Stimulated activated CD8-positive, alpha-beta memory T cell treated with anti-CD3 and anti-CD28 coated beads, Interleukin-2, amount 100 ng/mL, for 48 hours (primary cell): Measurements from ENCODE around the gene SNX9.
"Not testable (repeated sequence)": the region's sequence is repeated elsewhere in the genome, so short reads cannot be mapped to it uniquely, and the experiment has no call there.

ENCODE experiments used
- DNase-seq, 2 donors: peaks; one replicate each; pipeline ENCODE4 v3.0.0-alpha.2; 2020; ENCODE audit warnings: low read depth in 2 of 2

The SNX9 gene

GRCh38 chr6:157831424-157832249, 8.6 kb downstream of the SNX9 start:
- no peak for DNase-seq

- no peak for DNase-seq
These were observed 9.4 kb downstream of the SNX9 start for GRCh38 chr6:157832250-157832967.

- DNase-seq = no peak
These were observed 11.5 kb downstream of the SNX9 start for GRCh38 chr6:157834549-157834948.

GRCh38 chr6:157838718-157839430, 15.8 kb downstream of the SNX9 start:
- DNase-seq = no peak

- no peak for DNase-seq
These were observed 16.6 kb downstream of the SNX9 start for GRCh38 chr6:157839606-157840005.

- DNase-seq = no peak
These were observed 17.2 kb downstream of the SNX9 start for GRCh38 chr6:157840261-157840660.

- DNase-seq = no peak
These were observed 17.7 kb downstream of the SNX9 start for GRCh38 chr6:157840776-157841175.

GRCh38 chr6:157841211-157841840, 18.3 kb downstream of the SNX9 start:
- no peak for DNase-seq

- no peak for DNase-seq
These were observed 19.2 kb downstream of the SNX9 start for GRCh38 chr6:157842212-157842611.

GRCh38 chr6:157844196-157844595, 21.1 kb downstream of the SNX9 start:
- DNase-seq = not testable (repeated sequence)

GRCh38 chr6:157845493-157846259, 22.6 kb downstream of the SNX9 start:
- DNase-seq = no peak

GRCh38 chr6:157847846-157848245, 24.8 kb downstream of the SNX9 start:
- DNase-seq = no peak

GRCh38 chr6:157848693-157849092, 25.6 kb downstream of the SNX9 start:
- DNase-seq = no peak

GRCh38 chr6:157849288-157850017, 26.4 kb downstream of the SNX9 start:
- DNase-seq = no peak

GRCh38 chr6:157850030-157850429, 27.0 kb downstream of the SNX9 start:
- DNase-seq = no peak

GRCh38 chr6:157853018-157853805, 30.2 kb downstream of the SNX9 start:
- DNase-seq = no peak

- DNase-seq = no peak
These were observed 31.0 kb downstream of the SNX9 start for GRCh38 chr6:157853902-157854502.

- DNase-seq = no peak
These were observed 32.3 kb downstream of the SNX9 start for GRCh38 chr6:157855325-157855724.

- DNase-seq = not testable (repeated sequence)
These were observed 32.8 kb downstream of the SNX9 start for GRCh38 chr6:157855804-157856203.
